HG03095 (cell line): ENCODE results near the gene HTR7.

Source experiments
- ATAC-seq: cut with Tn5 transposase; IDR thresholded peaks from one replicate; pipeline ENCODE4 v1.9.1; 2021; ENCODE audit warnings: moderate library complexity; ENCODE audit not compliant: unreplicated experiment

HTR7 gene

DNA sequence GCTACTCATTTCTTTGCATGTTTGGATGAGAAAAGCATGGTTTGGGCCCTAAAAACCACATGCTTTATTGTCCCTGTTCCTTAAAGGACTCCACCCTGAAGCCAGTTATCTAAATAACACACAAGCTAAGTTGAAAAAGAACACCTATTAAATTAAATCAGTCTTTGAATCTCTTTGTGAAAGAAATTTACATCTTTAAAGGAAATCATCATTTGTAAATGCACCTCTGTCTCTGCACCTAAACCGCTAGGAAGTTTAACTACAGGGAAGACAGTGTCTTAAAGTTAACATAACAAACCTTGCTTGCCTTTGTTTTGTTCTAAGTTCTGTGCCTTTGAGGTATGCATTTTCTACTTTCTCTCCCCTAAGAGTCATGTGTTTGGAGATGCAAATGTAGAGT lies 52.6 kb downstream of the HTR7 start:
- ATAC-seq = no peak

DNA sequence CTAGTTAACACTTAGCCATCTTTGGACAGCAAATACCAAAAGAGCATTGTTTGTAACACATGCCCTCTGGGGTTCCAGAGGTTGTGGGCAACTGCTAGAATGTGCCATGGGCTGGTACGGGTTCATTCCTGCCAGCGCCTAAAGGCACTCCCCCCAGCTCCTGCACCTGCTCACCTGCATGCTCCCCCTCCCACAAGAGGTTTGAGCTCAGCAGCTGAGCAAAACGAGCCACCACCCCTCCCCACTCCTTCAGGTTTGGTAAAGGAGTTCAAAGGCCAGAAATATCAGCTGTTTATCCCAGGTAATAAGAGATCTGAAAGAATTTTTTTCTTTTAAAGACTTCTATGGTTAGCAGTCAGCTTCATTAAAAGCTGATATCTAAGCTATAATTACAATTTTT lies 53.5 kb downstream of the HTR7 start:
- ATAC-seq = no peak

DNA sequence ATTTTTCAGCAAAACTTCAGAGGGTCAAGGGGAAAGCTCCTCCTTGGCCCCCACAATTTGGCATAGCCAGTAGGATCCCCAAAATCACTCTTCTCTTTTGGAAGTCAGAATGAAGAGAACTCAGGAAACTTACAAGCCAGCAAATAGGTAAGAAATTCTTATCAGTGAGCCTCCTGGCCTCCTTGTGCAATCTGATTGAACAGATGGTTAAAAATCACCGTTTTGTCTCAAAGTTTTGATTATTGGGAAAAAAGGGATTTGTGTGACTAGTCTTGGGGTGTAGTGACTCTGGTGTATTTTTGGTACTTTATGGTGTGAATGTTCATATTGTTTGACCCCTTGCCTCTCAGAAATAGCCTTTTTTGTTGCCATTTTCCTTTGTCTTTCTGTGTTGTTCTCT lies 56.2 kb downstream of the HTR7 start:
- ATAC-seq = no peak

DNA sequence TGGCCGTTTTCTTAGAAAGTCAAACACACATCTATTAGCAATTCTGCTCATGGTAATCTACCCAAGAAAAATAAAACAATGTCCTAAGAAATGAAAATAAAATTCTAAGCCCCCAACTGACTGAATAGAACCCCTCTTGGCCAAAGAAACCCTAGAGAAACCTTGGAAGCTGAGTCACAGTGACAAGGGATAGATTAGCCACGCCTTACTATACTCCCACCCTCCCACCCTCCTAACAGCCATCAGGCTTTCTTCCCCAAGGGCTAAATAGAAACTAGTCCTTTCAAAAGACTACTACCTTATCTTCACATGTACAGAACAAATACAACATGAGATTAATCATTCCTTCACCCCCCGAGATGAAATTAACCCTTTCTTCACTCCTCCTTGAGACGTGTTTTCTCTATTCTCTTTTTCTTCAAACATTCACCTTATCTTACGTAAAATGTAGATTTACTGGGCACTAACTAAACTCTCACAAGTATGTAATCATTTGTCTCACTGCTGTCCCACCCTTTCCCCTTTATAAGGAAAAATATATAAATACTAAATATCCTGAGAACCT lies 57.5 kb downstream of the HTR7 start:
- ATAC-seq = no peak

- ATAC-seq = no peak
Observed at GRCh38 chr10:90799172-90799571, 58.7 kb downstream of the HTR7 start.

- no peak for ATAC-seq
Observed at GRCh38 chr10:90798482-90798881, 59.4 kb downstream of the HTR7 start.

GRCh38 chr10:90790422-90790821 lies 67.4 kb downstream of the HTR7 start:
- no peak for ATAC-seq

GRCh38 chr10:90788968-90789367 lies 68.9 kb downstream of the HTR7 start:
- peak; percentile 62 for ATAC-seq

DNA sequence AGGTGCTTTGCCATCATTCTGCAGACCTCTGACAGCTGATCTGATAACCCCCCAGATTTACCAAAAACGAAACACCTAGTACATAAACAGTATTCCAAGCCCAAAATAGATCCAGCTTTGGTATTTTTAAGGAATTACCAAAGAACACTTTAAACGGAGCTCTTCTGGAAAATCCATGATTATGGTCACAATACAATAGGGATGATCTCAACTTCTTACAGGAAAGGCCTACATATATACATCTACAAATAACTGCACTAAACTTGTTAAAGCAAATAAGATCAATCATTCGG lies 69.7 kb downstream of the HTR7 start:
- no peak for ATAC-seq

DNA sequence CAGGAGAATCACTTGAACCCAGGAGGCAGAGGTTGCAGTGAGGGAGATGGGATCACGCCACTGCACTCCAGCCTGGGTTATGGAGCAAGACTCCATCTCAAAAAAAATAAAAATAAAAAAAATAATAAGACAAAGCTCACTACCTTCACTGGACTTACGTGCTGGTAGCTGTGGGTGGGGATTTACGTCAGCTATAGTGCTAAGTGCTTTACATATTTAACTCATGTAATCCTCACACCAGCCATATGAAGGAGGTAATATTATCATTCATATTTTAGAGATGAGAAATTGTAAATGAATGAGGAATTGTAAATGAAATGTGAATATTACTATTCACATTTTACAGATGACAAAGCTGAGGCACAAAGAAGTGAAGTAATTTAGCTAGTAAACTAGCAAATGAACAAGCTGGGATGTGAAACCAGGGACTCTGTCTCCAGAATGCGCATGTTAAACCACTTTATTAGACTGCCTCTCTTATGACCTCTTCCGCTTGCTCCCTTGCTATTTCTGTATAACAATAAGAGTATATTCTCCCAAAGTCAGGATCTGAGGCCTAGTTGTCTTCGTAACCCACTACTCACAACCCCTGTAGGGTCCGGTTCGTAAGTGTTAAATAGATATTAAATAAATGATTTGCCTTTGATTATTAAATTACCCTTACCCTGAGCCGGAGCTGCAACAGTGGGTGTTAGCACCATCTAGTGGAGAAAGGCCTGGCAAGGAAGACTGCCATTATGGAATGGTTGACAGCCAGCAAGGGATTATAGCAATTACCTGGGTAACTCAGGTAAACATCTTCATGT lies 70.2 kb downstream of the HTR7 start:
- no peak for ATAC-seq

- no peak for ATAC-seq
Observed at GRCh38 chr10:90785782-90786181, 72.1 kb downstream of the HTR7 start.

DNA sequence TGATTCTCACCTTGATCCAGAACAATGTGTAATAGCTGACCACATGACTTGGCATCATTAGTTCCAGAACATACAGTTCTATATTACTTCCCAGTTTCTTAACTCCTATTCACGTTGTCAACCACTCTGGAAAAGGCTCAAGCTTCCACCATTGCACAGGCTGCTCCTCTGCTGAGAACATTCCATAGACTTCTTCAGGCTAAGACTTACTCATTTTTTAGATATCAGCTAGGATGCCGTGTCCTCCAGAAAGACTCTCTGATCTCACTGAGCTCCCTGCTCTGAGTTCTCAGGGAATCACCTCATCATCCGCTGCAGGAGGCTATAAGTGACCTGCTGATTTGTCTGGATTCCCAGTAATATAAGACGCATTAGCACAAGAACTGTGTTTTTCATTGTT lies 73.1 kb downstream of the HTR7 start:
- ATAC-seq = no peak

GRCh38 chr10:90780488-90780887 lies 77.4 kb downstream of the HTR7 start:
- ATAC-seq = no peak

GRCh38 chr10:90779548-90779947 lies 78.3 kb downstream of the HTR7 start:
- ATAC-seq = no peak

DNA sequence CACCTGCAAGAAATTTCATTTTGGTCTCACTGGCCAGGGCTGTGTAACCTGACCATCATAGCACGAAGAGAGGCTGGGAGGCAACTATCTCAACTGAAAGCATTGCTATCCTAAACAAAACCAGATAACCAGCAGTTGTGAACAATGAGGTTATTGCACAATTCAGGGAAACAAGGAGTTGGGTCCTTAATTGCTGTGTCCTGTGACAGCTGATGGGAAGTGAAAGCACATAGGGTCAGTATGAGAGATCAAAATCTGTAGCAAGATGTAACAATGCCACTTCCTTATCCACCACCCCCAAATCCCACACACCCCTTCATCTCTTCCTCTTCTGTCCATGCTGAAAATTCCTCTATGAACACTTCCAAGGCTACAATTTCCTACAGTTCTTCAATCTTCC lies 80.2 kb downstream of the HTR7 start:
- no peak for ATAC-seq

- peak; percentile 54 for ATAC-seq
Observed at GRCh38 chr10:90775351-90776028, 82.3 kb downstream of the HTR7 start.

DNA sequence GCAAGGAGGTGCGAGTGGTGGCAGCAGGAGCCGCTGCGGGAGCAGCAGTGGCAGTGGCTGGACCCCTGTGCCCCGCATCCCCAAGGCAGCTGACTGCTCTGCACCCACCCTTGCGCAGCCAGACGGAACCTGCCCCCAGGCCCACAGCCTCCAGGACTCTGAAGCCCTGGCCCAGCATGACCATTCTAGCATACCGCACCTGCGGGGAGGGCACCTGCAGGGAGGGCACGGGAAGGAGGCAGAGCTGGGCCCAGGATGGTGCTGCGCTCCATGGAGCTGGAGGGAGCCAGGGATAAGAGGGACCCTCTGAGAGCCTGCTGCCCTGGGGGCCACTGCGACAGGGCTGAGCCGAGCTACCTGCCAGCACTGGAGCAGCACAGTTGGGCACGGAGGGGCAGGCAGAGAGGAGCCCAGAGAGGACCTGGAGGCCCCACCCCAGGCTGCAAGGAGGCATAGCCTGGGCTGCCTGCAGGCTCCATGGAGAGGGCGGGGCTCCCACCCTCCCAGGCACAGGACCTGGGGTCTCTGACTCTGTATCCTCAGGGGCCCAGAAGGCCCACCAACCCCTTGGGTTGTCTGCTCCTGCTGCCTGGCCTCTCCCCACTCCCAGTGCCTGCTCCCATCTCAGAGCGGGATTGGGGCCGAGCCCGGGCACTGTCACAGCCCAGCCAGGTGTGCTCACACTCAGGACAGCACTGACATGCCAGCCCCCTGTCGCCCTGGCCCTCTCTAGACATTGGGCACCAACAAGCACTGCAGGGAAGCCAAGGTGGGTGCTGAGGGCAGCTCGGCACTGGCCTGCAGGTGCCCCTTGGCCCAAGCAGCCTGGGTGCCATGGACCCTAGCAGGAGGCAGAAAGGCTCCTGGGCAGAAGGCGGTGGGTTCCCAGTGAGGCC lies 87.6 kb downstream of the HTR7 start:
- no peak for ATAC-seq

- ATAC-seq = no peak
Observed at GRCh38 chr10:90751107-90751997, 106.5 kb downstream of the HTR7 start.

DNA sequence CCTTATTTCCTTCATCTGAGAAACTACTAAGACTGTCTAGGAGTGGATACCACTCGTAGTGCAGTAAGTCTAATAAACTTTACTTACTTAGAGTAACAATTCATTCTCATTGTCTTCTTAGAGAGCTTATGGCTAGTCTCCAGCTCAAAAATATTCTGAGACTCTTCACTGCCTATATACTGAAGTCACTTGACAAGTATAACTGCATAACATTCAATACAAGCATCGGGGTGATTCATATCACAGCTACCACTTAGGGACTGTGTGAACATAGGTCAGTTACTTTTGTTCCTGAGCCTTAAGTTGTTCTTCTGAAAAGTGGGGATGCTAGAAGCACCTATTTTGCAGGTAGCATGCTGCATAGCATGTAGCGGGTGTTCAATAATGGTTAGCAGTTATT lies 111.0 kb downstream of the HTR7 start:
- ATAC-seq = no peak

DNA sequence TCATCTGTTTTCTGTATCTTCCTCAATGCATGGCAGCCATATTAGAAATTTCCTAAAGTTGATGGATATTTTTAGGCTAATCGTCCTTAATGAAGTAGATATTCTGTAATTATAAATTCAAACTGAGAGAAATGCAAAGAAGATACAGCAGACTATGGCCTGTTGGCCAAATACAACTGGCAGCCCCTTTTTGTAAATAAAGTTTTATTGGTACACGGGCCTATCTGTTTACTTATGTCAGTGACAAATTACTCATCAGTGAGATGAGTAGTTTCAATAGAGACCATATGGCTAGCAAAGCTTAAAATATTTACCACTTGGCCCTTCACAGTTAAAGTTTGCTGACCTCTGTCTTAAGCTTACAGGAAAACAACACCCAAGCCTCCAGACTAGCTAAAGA lies 112.3 kb downstream of the HTR7 start:
- ATAC-seq = no peak
